Liver (tissue), 3 donors: ENCODE measurements around the gene PDZD2.

Experiments used
- EGR1 ChIP-seq, 2 donors: IDR thresholded peaks; 2 replicates each; pipeline ENCODE4 v1.6.1; 2016 to 2018; ENCODE audit warnings: antibody characterized with exemption in 2 of 2, low read depth in 2 of 2
- GABPA ChIP-seq, 2 donors: IDR thresholded peaks in 1 of 2; conservative IDR thresholded peaks in 1 of 2; 2 replicates each; pipeline ENCODE4 v1.6.1; 2016; ENCODE audit warnings: antibody characterized with exemption in 2 of 2, mild to moderate bottlenecking in 1 of 2, moderate library complexity in 1 of 2
- HNF4G ChIP-seq: IDR thresholded peaks from 2 replicates; pipeline ENCODE4 v1.6.1; 2016; ENCODE audit warnings: antibody characterized with exemption
- JUND ChIP-seq, 2 donors: IDR thresholded peaks; 2 replicates each; pipeline ENCODE4 v1.6.1; 2016; ENCODE audit warnings: antibody characterized with exemption in 2 of 2
- RAD21 ChIP-seq, 2 donors: IDR thresholded peaks; 2 replicates each; pipeline ENCODE4 v1.6.1; 2016; ENCODE audit warnings: antibody characterized with exemption in 2 of 2, mild to moderate bottlenecking in 2 of 2
- RXRA ChIP-seq, 2 donors: IDR thresholded peaks; 2 replicates each; pipeline ENCODE4 v1.6.1; 2017 to 2018; ENCODE audit warnings: antibody characterized with exemption in 2 of 2, mild to moderate bottlenecking in 1 of 2
- SP1 ChIP-seq: IDR thresholded peaks from 2 replicates; pipeline ENCODE4 v1.6.1; 2018; ENCODE audit warnings: antibody characterized with exemption, mild to moderate bottlenecking
- TAF1 ChIP-seq: conservative IDR thresholded peaks from 2 replicates; pipeline ENCODE4 v1.6.1; 2016; ENCODE audit warnings: antibody characterized with exemption, mild to moderate bottlenecking
- YY1 ChIP-seq: IDR thresholded peaks from 2 replicates; pipeline ENCODE4 v1.6.1; 2016; ENCODE audit warnings: antibody characterized with exemption, mild to moderate bottlenecking
- TF ChIP-seq, protein P1 (sequence below): fragments of 150-350 bp; IDR thresholded peaks from 2 replicates; pipeline ENCODE4 v1.5.1; 2017; ENCODE audit warnings: improper control_type of control experiment, low read depth, low read length; ENCODE audit not compliant: missing input control
- TF ChIP-seq, protein P2 (sequence below): IDR thresholded peaks from 2 replicates; pipeline ENCODE4 v1.6.1; 2016; ENCODE audit warnings: antibody characterized with exemption
- TF ChIP-seq, protein P3 (sequence below): IDR thresholded peaks from 2 replicates; pipeline ENCODE4 v1.6.1; 2016; ENCODE audit warnings: antibody characterized with exemption, mild to moderate bottlenecking
- TF ChIP-seq, protein P4 (sequence below): IDR thresholded peaks from 2 replicates; pipeline ENCODE4 v1.6.1; 2016; ENCODE audit warnings: antibody characterized with exemption
- TF ChIP-seq, protein P5 (sequence below): IDR thresholded peaks from 2 replicates; pipeline ENCODE4 v1.6.1; 2016; ENCODE audit warnings: antibody characterized with exemption
- donor health status: healthy.
- donor health status: healthy.

DNA sequence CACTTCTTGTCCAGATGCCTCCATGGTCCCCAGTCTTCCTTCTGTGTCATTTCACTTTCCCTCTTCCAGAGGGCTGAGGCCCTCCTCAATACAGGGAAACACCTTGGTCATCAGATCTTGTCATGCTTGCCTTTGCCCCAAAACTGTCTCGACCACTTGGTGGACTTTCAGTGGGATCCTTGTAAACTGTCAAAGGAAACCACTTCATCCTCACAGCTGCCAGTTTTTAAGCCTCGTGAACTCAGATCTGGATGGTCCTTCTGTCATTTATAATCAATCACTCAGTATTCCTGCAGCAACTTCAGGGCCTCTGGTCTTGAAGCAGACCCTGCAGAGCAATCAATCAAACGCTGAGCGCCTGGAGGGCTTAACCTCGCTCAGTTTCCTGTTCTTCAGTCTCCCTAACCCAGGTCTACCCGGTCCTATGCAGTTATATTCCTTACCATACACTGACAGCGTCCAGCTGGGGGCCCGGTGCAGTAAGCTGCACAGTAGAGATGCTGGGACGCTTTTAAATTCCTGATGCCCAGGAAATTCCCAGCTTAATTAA lies 460.6 kb downstream of the PDZD2 start:
- TF ChIP-seq EGR1 (IDR thresholded peaks at IDR 0.05; ENCODE audit: low read depth in 2 of 2) (no peak), TAF1 (no peak), RAD21 (IDR thresholded peaks at IDR 0.05) (no peak), RXRA (IDR thresholded peaks at IDR 0.05) (no peak), GABPA (IDR thresholded peaks at IDR 0.05 in 1 of 2, conservative IDR thresholded peaks at IDR 0.05 in 1 of 2) (no peak), HNF4G (no peak), JUND (IDR thresholded peaks at IDR 0.05) (no peak), YY1 (no peak), SP1 (no peak)
- TF ChIP-seq, protein P1, sequence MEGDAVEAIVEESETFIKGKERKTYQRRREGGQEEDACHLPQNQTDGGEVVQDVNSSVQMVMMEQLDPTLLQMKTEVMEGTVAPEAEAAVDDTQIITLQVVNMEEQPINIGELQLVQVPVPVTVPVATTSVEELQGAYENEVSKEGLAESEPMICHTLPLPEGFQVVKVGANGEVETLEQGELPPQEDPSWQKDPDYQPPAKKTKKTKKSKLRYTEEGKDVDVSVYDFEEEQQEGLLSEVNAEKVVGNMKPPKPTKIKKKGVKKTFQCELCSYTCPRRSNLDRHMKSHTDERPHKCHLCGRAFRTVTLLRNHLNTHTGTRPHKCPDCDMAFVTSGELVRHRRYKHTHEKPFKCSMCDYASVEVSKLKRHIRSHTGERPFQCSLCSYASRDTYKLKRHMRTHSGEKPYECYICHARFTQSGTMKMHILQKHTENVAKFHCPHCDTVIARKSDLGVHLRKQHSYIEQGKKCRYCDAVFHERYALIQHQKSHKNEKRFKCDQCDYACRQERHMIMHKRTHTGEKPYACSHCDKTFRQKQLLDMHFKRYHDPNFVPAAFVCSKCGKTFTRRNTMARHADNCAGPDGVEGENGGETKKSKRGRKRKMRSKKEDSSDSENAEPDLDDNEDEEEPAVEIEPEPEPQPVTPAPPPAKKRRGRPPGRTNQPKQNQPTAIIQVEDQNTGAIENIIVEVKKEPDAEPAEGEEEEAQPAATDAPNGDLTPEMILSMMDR = no peak
- TF ChIP-seq, protein P2, sequence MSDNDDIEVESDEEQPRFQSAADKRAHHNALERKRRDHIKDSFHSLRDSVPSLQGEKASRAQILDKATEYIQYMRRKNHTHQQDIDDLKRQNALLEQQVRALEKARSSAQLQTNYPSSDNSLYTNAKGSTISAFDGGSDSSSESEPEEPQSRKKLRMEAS = no peak
- TF ChIP-seq, protein P3, sequence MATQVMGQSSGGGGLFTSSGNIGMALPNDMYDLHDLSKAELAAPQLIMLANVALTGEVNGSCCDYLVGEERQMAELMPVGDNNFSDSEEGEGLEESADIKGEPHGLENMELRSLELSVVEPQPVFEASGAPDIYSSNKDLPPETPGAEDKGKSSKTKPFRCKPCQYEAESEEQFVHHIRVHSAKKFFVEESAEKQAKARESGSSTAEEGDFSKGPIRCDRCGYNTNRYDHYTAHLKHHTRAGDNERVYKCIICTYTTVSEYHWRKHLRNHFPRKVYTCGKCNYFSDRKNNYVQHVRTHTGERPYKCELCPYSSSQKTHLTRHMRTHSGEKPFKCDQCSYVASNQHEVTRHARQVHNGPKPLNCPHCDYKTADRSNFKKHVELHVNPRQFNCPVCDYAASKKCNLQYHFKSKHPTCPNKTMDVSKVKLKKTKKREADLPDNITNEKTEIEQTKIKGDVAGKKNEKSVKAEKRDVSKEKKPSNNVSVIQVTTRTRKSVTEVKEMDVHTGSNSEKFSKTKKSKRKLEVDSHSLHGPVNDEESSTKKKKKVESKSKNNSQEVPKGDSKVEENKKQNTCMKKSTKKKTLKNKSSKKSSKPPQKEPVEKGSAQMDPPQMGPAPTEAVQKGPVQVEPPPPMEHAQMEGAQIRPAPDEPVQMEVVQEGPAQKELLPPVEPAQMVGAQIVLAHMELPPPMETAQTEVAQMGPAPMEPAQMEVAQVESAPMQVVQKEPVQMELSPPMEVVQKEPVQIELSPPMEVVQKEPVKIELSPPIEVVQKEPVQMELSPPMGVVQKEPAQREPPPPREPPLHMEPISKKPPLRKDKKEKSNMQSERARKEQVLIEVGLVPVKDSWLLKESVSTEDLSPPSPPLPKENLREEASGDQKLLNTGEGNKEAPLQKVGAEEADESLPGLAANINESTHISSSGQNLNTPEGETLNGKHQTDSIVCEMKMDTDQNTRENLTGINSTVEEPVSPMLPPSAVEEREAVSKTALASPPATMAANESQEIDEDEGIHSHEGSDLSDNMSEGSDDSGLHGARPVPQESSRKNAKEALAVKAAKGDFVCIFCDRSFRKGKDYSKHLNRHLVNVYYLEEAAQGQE = no peak
- TF ChIP-seq, protein P4, sequence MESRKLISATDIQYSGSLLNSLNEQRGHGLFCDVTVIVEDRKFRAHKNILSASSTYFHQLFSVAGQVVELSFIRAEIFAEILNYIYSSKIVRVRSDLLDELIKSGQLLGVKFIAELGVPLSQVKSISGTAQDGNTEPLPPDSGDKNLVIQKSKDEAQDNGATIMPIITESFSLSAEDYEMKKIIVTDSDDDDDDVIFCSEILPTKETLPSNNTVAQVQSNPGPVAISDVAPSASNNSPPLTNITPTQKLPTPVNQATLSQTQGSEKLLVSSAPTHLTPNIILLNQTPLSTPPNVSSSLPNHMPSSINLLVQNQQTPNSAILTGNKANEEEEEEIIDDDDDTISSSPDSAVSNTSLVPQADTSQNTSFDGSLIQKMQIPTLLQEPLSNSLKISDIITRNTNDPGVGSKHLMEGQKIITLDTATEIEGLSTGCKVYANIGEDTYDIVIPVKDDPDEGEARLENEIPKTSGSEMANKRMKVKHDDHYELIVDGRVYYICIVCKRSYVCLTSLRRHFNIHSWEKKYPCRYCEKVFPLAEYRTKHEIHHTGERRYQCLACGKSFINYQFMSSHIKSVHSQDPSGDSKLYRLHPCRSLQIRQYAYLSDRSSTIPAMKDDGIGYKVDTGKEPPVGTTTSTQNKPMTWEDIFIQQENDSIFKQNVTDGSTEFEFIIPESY = no peak
- TF ChIP-seq, protein P5, sequence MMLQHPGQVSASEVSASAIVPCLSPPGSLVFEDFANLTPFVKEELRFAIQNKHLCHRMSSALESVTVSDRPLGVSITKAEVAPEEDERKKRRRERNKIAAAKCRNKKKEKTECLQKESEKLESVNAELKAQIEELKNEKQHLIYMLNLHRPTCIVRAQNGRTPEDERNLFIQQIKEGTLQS = no peak
